AG04450 (cell line): ENCODE measurements around the gene FSHR. TPM values are rescaled to one million over a fixed set of nuclear protein-coding genes. Genes with fewer than 3 reads are reported as not detected.

Experiments used
- CTCF ChIA-PET: fragments of 300-600, 350-600 bp; formaldehyde crosslinking; extraction: SDS; loops from one replicate; lab custom pipeline; 2022; ENCODE audit warnings: antibody characterized with exemption, inconsistent platforms; lab: Charles Lee
- POLR2A ChIA-PET: fragments of 350-600 bp; formaldehyde crosslinking; extraction: SDS; loops from one replicate; lab custom pipeline; 2021; ENCODE audit warnings: antibody characterized with exemption, inconsistent platforms; lab: Yijun Ruan, JAX
- DNase-seq: peaks from one replicate; pipeline ENCODE4 v3.0.0-alpha.2; 2011; ENCODE audit warnings: low read depth, low spot score
- H3K27ac ChIP-seq: one replicate; pipeline ENCODE4 v1.5.1; 2012; ENCODE audit warnings: low read depth, low read length, control low read depth
- H3K27me3 ChIP-seq: one replicate; pipeline ENCODE4 v1.6.0; 2012; ENCODE audit warnings: low read length; ENCODE audit not compliant: control insufficient read depth, insufficient read depth
- H3K4me3 ChIP-seq: 2 replicates; pipeline ENCODE4 v1.5.1; 2011; ENCODE audit warnings: mild to moderate bottlenecking, low read depth, low read length, control low read depth
- H3K9me3 ChIP-seq: 2 replicates; pipeline ENCODE4 v1.5.1; 2012; ENCODE audit warnings: low read length; ENCODE audit not compliant: control insufficient read depth, insufficient read depth
- CTCF ChIP-seq: IDR thresholded peaks from 2 replicates; pipeline ENCODE4 v1.5.1; 2011; ENCODE audit warnings: low read depth, low read length, control low read depth, inconsistent platforms
- polyA plus RNA-seq: library from polyadenylated mRNA; depleted of rRNA; stranded (reverse); fragments of >200 nt; gene quantifications from 2 replicates; pipeline ENCODE4 v1.2.3, GENCODE V29; 2011

The FSHR gene
- polyA plus RNA-seq, 1 experiment: not detected

- no peak for DNase-seq
- POLR2A ChIA-PET: no interaction called here
- no peaks in the 10 kb centered on the region for H3K27me3 ChIP-seq
- no peak for TF ChIP-seq CTCF
- no peak overlapping the region for H3K27ac ChIP-seq
- H3K9me3 ChIP-seq: peaks cover 5% of the 10 kb centered on the region; the same call in 1 of the 2 replicates
- CTCF ChIA-PET: no interaction called here
- no peak overlapping the region for H3K4me3 ChIP-seq
Measured at GRCh38 chr2:49053156-49053555, 101.2 kb downstream of the FSHR start.

- Histone ChIP-seq H3K9me3 (peaks cover 5% of the 10 kb centered on the region; the same call in 1 of the 2 replicates), H3K27ac (no peak overlapping the region), H3K27me3 (no peaks in the 10 kb centered on the region), H3K4me3 (no peak overlapping the region)
- ChIA-PET CTCF (no interaction called here), POLR2A (no interaction called here)
- no peak for TF ChIP-seq CTCF
- no peak for DNase-seq
Measured at GRCh38 chr2:49050265-49050664, 104.0 kb downstream of the FSHR start.

- POLR2A ChIA-PET: no interaction called here
- Histone ChIP-seq H3K27me3 (no peaks in the 10 kb centered on the region), H3K4me3 (no peak overlapping the region), H3K9me3 (peaks cover 2% of the 10 kb centered on the region; the same call in 1 of the 2 replicates), H3K27ac (no peak overlapping the region)
- no peak for DNase-seq
- CTCF ChIA-PET: interaction anchor here (0.6 kb wide), 1 partner anchor 1516 kb away, joined by 3 read pairs; no protein-coding TSS in a partner anchor
- no peak for TF ChIP-seq CTCF
Measured at GRCh38 chr2:49049161-49049560, 105.2 kb downstream of the FSHR start.

- CTCF ChIA-PET: no interaction called here
- no peaks in the 10 kb centered on the region for H3K9me3 ChIP-seq
- no peak overlapping the region for H3K27ac ChIP-seq
- no peak for DNase-seq
- H3K4me3 ChIP-seq: no peak overlapping the region
- no peaks in the 10 kb centered on the region for H3K27me3 ChIP-seq
- no peak for TF ChIP-seq CTCF
- POLR2A ChIA-PET: no interaction called here
Measured at GRCh38 chr2:49045083-49045482, 109.2 kb downstream of the FSHR start.

GRCh38 chr2:49044350-49045079 is 109.8 kb downstream of the FSHR start:
- ChIA-PET CTCF (no interaction called here), POLR2A (no interaction called here)
- Histone ChIP-seq H3K27me3 (no peaks in the 10 kb centered on the region), H3K9me3 (no peaks in the 10 kb centered on the region), H3K27ac (no peak overlapping the region), H3K4me3 (no peak overlapping the region)
- DNase-seq: no peak
- TF ChIP-seq CTCF: no peak
